HepG2 (cell line): ENCODE measurements around the gene MIDN. TPM values are rescaled to one million over a fixed set of nuclear protein-coding genes. Genes with fewer than 3 reads are reported as not detected.

Source experiments
- CAMTA2 ChIP-seq: sonication (generic); formaldehyde crosslinking; IDR thresholded peaks from 2 replicates; pipeline ENCODE4 v1.4.0; 2020; ENCODE audit warnings: mild to moderate bottlenecking, missing genetic modification reagents, borderline replicate concordance
- CENPX ChIP-seq: sonication (generic); formaldehyde crosslinking; IDR thresholded peaks from 2 replicates; pipeline ENCODE4 v1.9.0; 2021; ENCODE audit warnings: mild to moderate bottlenecking, missing genetic modification reagents, moderate library complexity
- FOSL1 ChIP-seq: sonication (generic); formaldehyde crosslinking; IDR thresholded peaks from 2 replicates; pipeline ENCODE4 v1.9.0; 2021; ENCODE audit warnings: missing genetic modification reagents, borderline replicate concordance
- FOXM1 ChIP-seq: sonication (generic); formaldehyde crosslinking; IDR thresholded peaks from 2 replicates; pipeline ENCODE4 v1.5.0; 2020; ENCODE audit warnings: missing genetic modification reagents
- NR1H2 ChIP-seq: sonication (generic); formaldehyde crosslinking; IDR thresholded peaks from 2 replicates; pipeline ENCODE4 v1.8.1; 2022; ENCODE audit warnings: low read depth, missing genetic modification reagents, borderline replicate concordance
- PAWR ChIP-seq: sonication (generic); formaldehyde crosslinking; IDR thresholded peaks from 2 replicates; pipeline ENCODE4 v1.4.0; 2020; ENCODE audit warnings: missing genetic modification reagents, mild to moderate bottlenecking, borderline replicate concordance
- SRSF9 ChIP-seq: fragments of 200-400 bp; formaldehyde crosslinking; IDR thresholded peaks from 2 replicates; pipeline ENCODE4 v1.6.1; 2018; ENCODE audit warnings: borderline replicate concordance, mild to moderate bottlenecking, low read depth, low read length; ENCODE audit not compliant: insufficient read depth, poor library complexity, severe bottlenecking
- ZNF280D ChIP-seq: sonication (generic); formaldehyde crosslinking; IDR thresholded peaks from 2 replicates; pipeline ENCODE4 v1.5.1; 2020; ENCODE audit warnings: mild to moderate bottlenecking, missing genetic modification reagents
- ZNF501 ChIP-seq: sonication (generic); formaldehyde crosslinking; IDR thresholded peaks from 2 replicates; pipeline ENCODE4 v1.5.1; 2020; ENCODE audit warnings: mild to moderate bottlenecking, moderate library complexity, missing genetic modification reagents
- ZNF552 ChIP-seq: sonication (generic); formaldehyde crosslinking; IDR thresholded peaks from 2 replicates; pipeline ENCODE4 v1.9.0; 2022; ENCODE audit warnings: missing genetic modification reagents, mild to moderate bottlenecking, borderline replicate concordance
- ZNF772 ChIP-seq: sonication (generic); formaldehyde crosslinking; IDR thresholded peaks from 2 replicates; pipeline ENCODE4 v1.5.0; 2020; ENCODE audit warnings: mild to moderate bottlenecking, missing genetic modification reagents
- polyA plus RNA-seq, 8 experiments: library from polyadenylated mRNA; depleted of rRNA in 3 of 8; stranded (reverse) in 7 of 8; unstranded in 1 of 8; fragments of >200 nt; fragmentation: Illumina TruSeq in 4 of 8; extraction: Trizol in 4 of 8; gene quantifications; 2 replicates each; pipeline versions ENCODE4 v1.2.1 to v1.2.3, GENCODE V29; 2011 to 2016; ENCODE audit warnings: low read depth in 4 of 8, missing spikeins in 1 of 8, mixed read lengths in 1 of 8; ENCODE audit not compliant: insufficient read depth in 1 of 8
- total RNA-seq, 5 experiments: library from RNA; depleted of rRNA; stranded (reverse); fragments of >200 nt; fragmentation: Illumina TruSeq; extraction: Trizol; gene quantifications; 2 replicates each; pipeline ENCODE4 v1.2.3, GENCODE V29; 2016; ENCODE audit warnings: low read depth in 1 of 5
- TF ChIP-seq, protein P1 (sequence below): sonication (generic); formaldehyde crosslinking; IDR thresholded peaks from 2 replicates; pipeline ENCODE4 v1.4.0; 2020; ENCODE audit warnings: missing genetic modification reagents
- TF ChIP-seq, protein P2 (sequence below): sonication (generic); formaldehyde crosslinking; IDR thresholded peaks from 2 replicates; pipeline ENCODE4 v1.5.1; 2020; ENCODE audit warnings: missing genetic modification reagents, mild to moderate bottlenecking, borderline replicate concordance
- TF ChIP-seq, protein P3 (sequence below): sonication (generic); formaldehyde crosslinking; IDR thresholded peaks from 2 replicates; pipeline ENCODE4 v1.4.0; 2020; ENCODE audit warnings: missing genetic modification reagents; ENCODE audit errors: not compliant biosample characterization
- TF ChIP-seq, protein P4 (sequence below): sonication (generic); formaldehyde crosslinking; IDR thresholded peaks from 2 replicates; pipeline ENCODE4 v1.5.1; 2020; ENCODE audit warnings: missing genetic modification reagents, mild to moderate bottlenecking, borderline replicate concordance
- TF ChIP-seq, protein P5 (sequence below): sonication (generic); formaldehyde crosslinking; IDR thresholded peaks from 2 replicates; pipeline ENCODE4 v1.4.0; 2020; ENCODE audit warnings: missing genetic modification reagents

Gene MIDN
- total and polyA plus RNA-seq, 2 of the 13 experiments (the other 11 are each of a cell fraction or from before 2014, with no cell fraction given), result 8.4 to 18.0 TPM

DNA sequence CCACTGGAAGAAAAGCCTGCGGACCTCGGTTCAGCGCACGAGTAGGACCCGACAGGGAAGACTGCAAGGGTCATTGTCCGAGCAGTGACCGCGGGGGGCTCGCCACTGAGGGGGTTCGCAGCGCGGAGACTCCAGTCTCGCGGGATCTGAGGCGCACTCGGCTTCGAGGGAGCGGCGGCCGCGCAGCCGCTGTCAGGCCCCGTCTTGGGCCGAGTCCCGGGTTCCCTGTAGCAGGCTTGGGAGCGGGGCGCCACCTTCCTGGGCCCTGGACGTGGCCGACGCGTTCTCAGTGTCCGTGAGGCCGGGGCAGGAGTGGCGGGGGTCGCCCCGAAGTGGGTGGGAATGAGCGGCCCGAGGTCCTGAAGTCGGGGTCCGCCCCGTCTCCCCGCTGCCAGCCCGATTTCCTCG lies 26.5 kb downstream of the MIDN start (continued):
- TF ChIP-seq ZNF772 (CRISPR knock-in tag) (0 out of 2 replicates have a peak, but pooled peaks have one; percentile 75), SRSF9 (no peak), CENPX (CRISPR knock-in tag) (no peak), CAMTA2 (CRISPR knock-in tag) (no peak), ZNF280D (CRISPR knock-in tag) (0 out of 2 replicates have a peak, but pooled peaks have one; percentile 57), FOXM1 (no peak), FOSL1 (CRISPR knock-in tag) (no peak), PAWR (CRISPR knock-in tag) (no peak), ZNF552 (CRISPR knock-in tag) (0 out of 2 replicates have a peak, but pooled peaks have one; percentile 34), ZNF501 (no peak; the same call in 1 of the 2 replicates), NR1H2 (CRISPR knock-in tag) (no peak)
- TF ChIP-seq, protein P1, sequence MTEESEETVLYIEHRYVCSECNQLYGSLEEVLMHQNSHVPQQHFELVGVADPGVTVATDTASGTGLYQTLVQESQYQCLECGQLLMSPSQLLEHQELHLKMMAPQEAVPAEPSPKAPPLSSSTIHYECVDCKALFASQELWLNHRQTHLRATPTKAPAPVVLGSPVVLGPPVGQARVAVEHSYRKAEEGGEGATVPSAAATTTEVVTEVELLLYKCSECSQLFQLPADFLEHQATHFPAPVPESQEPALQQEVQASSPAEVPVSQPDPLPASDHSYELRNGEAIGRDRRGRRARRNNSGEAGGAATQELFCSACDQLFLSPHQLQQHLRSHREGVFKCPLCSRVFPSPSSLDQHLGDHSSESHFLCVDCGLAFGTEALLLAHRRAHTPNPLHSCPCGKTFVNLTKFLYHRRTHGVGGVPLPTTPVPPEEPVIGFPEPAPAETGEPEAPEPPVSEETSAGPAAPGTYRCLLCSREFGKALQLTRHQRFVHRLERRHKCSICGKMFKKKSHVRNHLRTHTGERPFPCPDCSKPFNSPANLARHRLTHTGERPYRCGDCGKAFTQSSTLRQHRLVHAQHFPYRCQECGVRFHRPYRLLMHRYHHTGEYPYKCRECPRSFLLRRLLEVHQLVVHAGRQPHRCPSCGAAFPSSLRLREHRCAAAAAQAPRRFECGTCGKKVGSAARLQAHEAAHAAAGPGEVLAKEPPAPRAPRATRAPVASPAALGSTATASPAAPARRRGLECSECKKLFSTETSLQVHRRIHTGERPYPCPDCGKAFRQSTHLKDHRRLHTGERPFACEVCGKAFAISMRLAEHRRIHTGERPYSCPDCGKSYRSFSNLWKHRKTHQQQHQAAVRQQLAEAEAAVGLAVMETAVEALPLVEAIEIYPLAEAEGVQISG (CRISPR knock-in tag), result no peak
- TF ChIP-seq, protein P2, sequence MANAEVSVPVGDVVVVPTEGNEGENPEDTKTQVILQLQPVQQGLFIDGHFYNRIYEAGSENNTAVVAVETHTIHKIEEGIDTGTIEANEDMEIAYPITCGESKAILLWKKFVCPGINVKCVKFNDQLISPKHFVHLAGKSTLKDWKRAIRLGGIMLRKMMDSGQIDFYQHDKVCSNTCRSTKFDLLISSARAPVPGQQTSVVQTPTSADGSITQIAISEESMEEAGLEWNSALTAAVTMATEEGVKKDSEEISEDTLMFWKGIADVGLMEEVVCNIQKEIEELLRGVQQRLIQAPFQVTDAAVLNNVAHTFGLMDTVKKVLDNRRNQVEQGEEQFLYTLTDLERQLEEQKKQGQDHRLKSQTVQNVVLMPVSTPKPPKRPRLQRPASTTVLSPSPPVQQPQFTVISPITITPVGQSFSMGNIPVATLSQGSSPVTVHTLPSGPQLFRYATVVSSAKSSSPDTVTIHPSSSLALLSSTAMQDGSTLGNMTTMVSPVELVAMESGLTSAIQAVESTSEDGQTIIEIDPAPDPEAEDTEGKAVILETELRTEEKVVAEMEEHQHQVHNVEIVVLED (CRISPR knock-in tag), result no peak
- TF ChIP-seq, protein P3, sequence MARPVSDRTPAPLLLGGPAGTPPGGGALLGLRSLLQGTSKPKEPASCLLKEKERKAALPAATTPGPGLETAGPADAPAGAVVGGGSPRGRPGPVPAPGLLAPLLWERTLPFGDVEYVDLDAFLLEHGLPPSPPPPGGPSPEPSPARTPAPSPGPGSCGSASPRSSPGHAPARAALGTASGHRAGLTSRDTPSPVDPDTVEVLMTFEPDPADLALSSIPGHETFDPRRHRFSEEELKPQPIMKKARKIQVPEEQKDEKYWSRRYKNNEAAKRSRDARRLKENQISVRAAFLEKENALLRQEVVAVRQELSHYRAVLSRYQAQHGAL (CRISPR knock-in tag), result no peak
- TF ChIP-seq, protein P4, sequence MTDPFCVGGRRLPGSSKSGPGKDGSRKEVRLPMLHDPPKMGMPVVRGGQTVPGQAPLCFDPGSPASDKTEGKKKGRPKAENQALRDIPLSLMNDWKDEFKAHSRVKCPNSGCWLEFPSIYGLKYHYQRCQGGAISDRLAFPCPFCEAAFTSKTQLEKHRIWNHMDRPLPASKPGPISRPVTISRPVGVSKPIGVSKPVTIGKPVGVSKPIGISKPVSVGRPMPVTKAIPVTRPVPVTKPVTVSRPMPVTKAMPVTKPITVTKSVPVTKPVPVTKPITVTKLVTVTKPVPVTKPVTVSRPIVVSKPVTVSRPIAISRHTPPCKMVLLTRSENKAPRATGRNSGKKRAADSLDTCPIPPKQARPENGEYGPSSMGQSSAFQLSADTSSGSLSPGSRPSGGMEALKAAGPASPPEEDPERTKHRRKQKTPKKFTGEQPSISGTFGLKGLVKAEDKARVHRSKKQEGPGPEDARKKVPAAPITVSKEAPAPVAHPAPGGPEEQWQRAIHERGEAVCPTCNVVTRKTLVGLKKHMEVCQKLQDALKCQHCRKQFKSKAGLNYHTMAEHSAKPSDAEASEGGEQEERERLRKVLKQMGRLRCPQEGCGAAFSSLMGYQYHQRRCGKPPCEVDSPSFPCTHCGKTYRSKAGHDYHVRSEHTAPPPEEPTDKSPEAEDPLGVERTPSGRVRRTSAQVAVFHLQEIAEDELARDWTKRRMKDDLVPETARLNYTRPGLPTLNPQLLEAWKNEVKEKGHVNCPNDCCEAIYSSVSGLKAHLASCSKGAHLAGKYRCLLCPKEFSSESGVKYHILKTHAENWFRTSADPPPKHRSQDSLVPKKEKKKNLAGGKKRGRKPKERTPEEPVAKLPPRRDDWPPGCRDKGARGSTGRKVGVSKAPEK (CRISPR knock-in tag), result no peak
- TF ChIP-seq, protein P5, sequence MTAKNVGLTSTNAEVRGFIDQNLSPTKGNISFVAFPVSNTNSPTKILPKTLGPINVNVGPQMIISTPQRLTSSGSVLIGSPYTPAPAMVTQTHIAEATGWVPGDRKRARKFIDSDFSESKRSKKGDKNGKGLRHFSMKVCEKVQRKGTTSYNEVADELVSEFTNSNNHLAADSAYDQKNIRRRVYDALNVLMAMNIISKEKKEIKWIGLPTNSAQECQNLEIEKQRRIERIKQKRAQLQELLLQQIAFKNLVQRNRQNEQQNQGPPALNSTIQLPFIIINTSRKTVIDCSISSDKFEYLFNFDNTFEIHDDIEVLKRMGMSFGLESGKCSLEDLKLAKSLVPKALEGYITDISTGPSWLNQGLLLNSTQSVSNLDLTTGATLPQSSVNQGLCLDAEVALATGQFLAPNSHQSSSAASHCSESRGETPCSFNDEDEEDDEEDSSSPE, result no peak
